Activated T-cell treated with anti-CD3 and anti-CD28 coated beads for 1 hour (primary cell): ENCODE data around the gene STX5.
"Not testable (repeated sequence)": the region's sequence is repeated elsewhere in the genome, so short reads cannot be mapped to it uniquely, and the experiment has no call there.

ENCODE experiments used
- DNase-seq: peaks from one replicate; pipeline ENCODE4 v3.0.0-alpha.2; 2020; ENCODE audit warnings: low read depth

Gene STX5

GRCh38 chr11:62786318-62787004 lies 45.4 kb downstream of the STX5 start:
- peak; percentile 78 for DNase-seq

- no peak for DNase-seq
Measured at GRCh38 chr11:62782753-62783152, 49.1 kb downstream of the STX5 start.

- no peak for DNase-seq
Measured at GRCh38 chr11:62778441-62778840, 53.4 kb downstream of the STX5 start.

- DNase-seq, result no peak
Measured at GRCh38 chr11:62777389-62777788, 54.5 kb downstream of the STX5 start.

GRCh38 chr11:62775646-62776045 lies 56.2 kb downstream of the STX5 start:
- DNase-seq, result no peak

GRCh38 chr11:62774407-62774806 lies 57.4 kb downstream of the STX5 start:
- no peak for DNase-seq

- peak; percentile 84 for DNase-seq
Measured at GRCh38 chr11:62771144-62772021, 60.5 kb downstream of the STX5 start, which contains the start of gene TAF6L. Gene TAF6L (plus strand): TSS chr11:62771396. CDS start chr11:62775784, 4,388 bp downstream.

- DNase-seq, result no peak
Measured at GRCh38 chr11:62770778-62771143, 61.1 kb downstream of the STX5 start.

GRCh38 chr11:62760867-62761227 lies 71.0 kb downstream of the STX5 start:
- DNase-seq, result not testable (repeated sequence)

GRCh38 chr11:62757846-62758788 lies 73.7 kb downstream of the STX5 start:
- no peak for DNase-seq
